Muscle of leg (tissue), 11 donors: Measurements from ENCODE around the gene BNC2. TPM values are rescaled to one million over a fixed set of nuclear protein-coding genes. Genes with fewer than 3 reads are reported as not detected.

Experiments used
- DNase-seq: peaks from one replicate; pipeline ENCODE4 v3.0.0; 2013
- H3K27ac ChIP-seq: one replicate; pipeline ENCODE4 v1.5.1; 2013; ENCODE audit warnings: mild to moderate bottlenecking, low read length, control low read depth
- H3K27me3 ChIP-seq: one replicate; pipeline ENCODE4 v1.6.1; 2013; ENCODE audit warnings: low read length; ENCODE audit not compliant: control insufficient read depth, insufficient read depth
- H3K36me3 ChIP-seq: one replicate; pipeline ENCODE4 v1.6.1; 2013; ENCODE audit warnings: low read length; ENCODE audit not compliant: control insufficient read depth, insufficient read depth
- H3K4me1 ChIP-seq: one replicate; pipeline ENCODE4 v1.6.1; 2013; ENCODE audit warnings: low read length; ENCODE audit not compliant: control insufficient read depth, insufficient read depth
- H3K4me3 ChIP-seq: one replicate; pipeline ENCODE4 v1.5.1; 2013; ENCODE audit warnings: low read length, control low read depth
- H3K9me3 ChIP-seq: replicated peaks from 2 replicates; pipeline ENCODE4 v1.6.1; 2013; ENCODE audit warnings: low read depth, low read length; ENCODE audit not compliant: control insufficient read depth
- WGBS: methylation state at CpG from one replicate; pipeline ENCODE4 v1.1.5; 2013; ENCODE audit warnings: missing lambda C conversion rate; ENCODE audit not compliant: insufficient coverage; 5-methylcytosine and 5-hydroxymethylcytosine counted together
- polyA plus RNA-seq, 8 donors: library from polyadenylated mRNA; unstranded; fragments of 120-200 nt; gene quantifications; one replicate each; pipeline versions ENCODE4 v1.2.1 to v1.2.3, GENCODE V29; 2013; ENCODE audit warnings: inconsistent platforms in 1 of 8, low replicate concordance in 1 of 8; ENCODE audit not compliant: insufficient read length in 8 of 8, insufficient read depth in 1 of 8
- total RNA-seq: library from RNA; stranded (reverse); fragments of 120-200 nt; gene quantifications from one replicate; pipeline ENCODE4 v1.2.4, GENCODE V29; 2013

The BNC2 gene
- total and polyA plus RNA-seq, 9 donors = 4.7 to 24.0 (median 7.6) TPM

GRCh38 chr9:16410601-16411280 is 459.7 kb downstream of the BNC2 start:
- no peaks in the 10 kb centered on the region for H3K27me3 ChIP-seq
- no peaks in the 10 kb centered on the region for H3K4me1 ChIP-seq

GRCh38 chr9:16407617-16408016 is 462.9 kb downstream of the BNC2 start:
- Histone ChIP-seq H3K9me3 (peaks cover under 1% of the 10 kb centered on the region), H3K27ac (no peak overlapping the region), H3K4me3 (no peak overlapping the region), H3K4me1 (no peaks in the 10 kb centered on the region), H3K36me3 (no peaks in the 10 kb centered on the region), H3K27me3 (no peaks in the 10 kb centered on the region)
- DNase-seq = no peak
- 86% methylated on average over 1 of the region's 2 CpGs for WGBS

More at GRCh38 chr9:16410601-16411280, 459.7 kb downstream of the BNC2 start:
- 100% methylated on average over 1 of the region's 7 CpGs for WGBS
- Histone ChIP-seq H3K36me3 (no peaks in the 10 kb centered on the region), H3K27ac (no peak overlapping the region), H3K4me3 (no peak overlapping the region), H3K9me3 (no peaks in the 10 kb centered on the region)
- no peak for DNase-seq

- Histone ChIP-seq H3K4me3 (no peak overlapping the region), H3K36me3 (no peaks in the 10 kb centered on the region), H3K27ac (no peak overlapping the region), H3K4me1 (no peaks in the 10 kb centered on the region), H3K9me3 (peaks cover 2% of the 10 kb centered on the region), H3K27me3 (no peaks in the 10 kb centered on the region)
- no peak for DNase-seq
- WGBS = 62% methylated on average over 7 of the region's 12 CpGs
Measured at GRCh38 chr9:16406526-16407225, 463.8 kb downstream of the BNC2 start.

GRCh38 chr9:16405421-16405820 is 465.0 kb downstream of the BNC2 start:
- H3K27ac ChIP-seq = no peak overlapping the region
- H3K9me3 ChIP-seq = peaks cover 2% of the 10 kb centered on the region
- H3K4me3 ChIP-seq = no peak overlapping the region
- H3K36me3 ChIP-seq = no peaks in the 10 kb centered on the region
- no peaks in the 10 kb centered on the region for H3K4me1 ChIP-seq
- WGBS = no CpG with 5 or more reads among the region's 3 CpGs
- H3K27me3 ChIP-seq = no peaks in the 10 kb centered on the region
- DNase-seq = no peak

- Histone ChIP-seq H3K27me3 (no peaks in the 10 kb centered on the region), H3K9me3 (peaks cover 2% of the 10 kb centered on the region), H3K4me3 (no peak overlapping the region), H3K27ac (no peak overlapping the region), H3K4me1 (no peaks in the 10 kb centered on the region), H3K36me3 (no peaks in the 10 kb centered on the region)
- peak; percentile 52 for DNase-seq
- 29% methylated on average over 1 of the region's 6 CpGs for WGBS
Measured at GRCh38 chr9:16401701-16402100, 468.8 kb downstream of the BNC2 start.

- Histone ChIP-seq H3K27ac (no peak overlapping the region), H3K4me1 (no peaks in the 10 kb centered on the region), H3K27me3 (no peaks in the 10 kb centered on the region), H3K4me3 (no peak overlapping the region), H3K36me3 (no peaks in the 10 kb centered on the region), H3K9me3 (peaks cover 2% of the 10 kb centered on the region)
- WGBS = 80% methylated on average over 3 of the region's 3 CpGs
- DNase-seq = no peak
Measured at GRCh38 chr9:16398691-16399090, 471.8 kb downstream of the BNC2 start.

- Histone ChIP-seq H3K36me3 (no peaks in the 10 kb centered on the region), H3K9me3 (no peaks in the 10 kb centered on the region), H3K27me3 (no peaks in the 10 kb centered on the region), H3K27ac (no peak overlapping the region), H3K4me1 (no peaks in the 10 kb centered on the region), H3K4me3 (no peak overlapping the region)
- no CpG with 5 or more reads among the region's 4 CpGs for WGBS
- DNase-seq = no peak
Measured at GRCh38 chr9:16396389-16396788, 474.1 kb downstream of the BNC2 start.

DNA sequence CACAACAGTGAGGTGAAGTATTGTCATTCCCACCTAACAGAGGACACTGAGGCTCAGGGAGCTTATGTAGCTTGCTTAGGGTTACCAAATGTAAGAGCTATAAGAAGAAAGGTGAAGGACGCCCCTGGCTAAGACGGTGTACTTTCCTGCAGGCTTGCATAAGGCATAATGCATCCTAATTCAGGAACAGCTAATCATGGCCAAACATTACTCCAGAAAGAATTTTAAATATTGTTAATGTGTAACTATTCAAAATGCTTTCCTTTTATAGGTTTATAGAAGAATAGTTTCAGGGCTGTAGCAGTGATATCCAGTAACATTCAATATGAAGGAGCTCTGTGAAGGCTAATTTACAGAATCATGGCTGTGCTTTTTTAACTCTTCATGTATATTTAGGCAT is 479.1 kb downstream of the BNC2 start:
- Histone ChIP-seq H3K36me3 (no peaks in the 10 kb centered on the region), H3K27me3 (no peaks in the 10 kb centered on the region), H3K4me3 (no peak overlapping the region), H3K9me3 (no peaks in the 10 kb centered on the region), H3K4me1 (no peaks in the 10 kb centered on the region), H3K27ac (no peak overlapping the region)
- no peak for DNase-seq
- WGBS = no CpG with 5 or more reads among the region's 2 CpGs

DNA sequence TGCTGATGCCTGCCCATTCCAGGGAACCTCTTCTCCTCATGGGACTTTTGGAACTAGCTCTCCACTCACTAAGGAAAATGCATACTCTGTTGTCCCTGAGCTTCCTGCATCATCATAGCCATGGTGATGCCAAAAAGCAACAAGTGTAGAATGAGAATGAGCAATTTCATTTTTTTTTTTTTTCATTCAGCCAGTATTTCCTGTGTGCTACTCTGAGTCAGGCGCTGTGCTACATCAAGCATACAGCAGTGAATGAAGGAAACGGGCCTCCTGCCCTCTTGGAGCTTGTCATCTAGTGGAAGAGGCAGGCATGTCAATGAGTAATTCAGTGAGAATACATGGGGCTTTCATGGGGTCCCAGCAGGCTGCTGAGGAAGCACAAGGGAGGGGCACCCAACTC is 483.1 kb downstream of the BNC2 start:
- Histone ChIP-seq H3K4me3 (no peak overlapping the region), H3K27ac (no peak overlapping the region), H3K36me3 (no peaks in the 10 kb centered on the region), H3K27me3 (no peaks in the 10 kb centered on the region), H3K9me3 (peaks cover 3% of the 10 kb centered on the region), H3K4me1 (peaks cover 2% of the 10 kb centered on the region)
- DNase-seq = no peak
- WGBS = 82% methylated on average over 1 of the region's 2 CpGs

DNA sequence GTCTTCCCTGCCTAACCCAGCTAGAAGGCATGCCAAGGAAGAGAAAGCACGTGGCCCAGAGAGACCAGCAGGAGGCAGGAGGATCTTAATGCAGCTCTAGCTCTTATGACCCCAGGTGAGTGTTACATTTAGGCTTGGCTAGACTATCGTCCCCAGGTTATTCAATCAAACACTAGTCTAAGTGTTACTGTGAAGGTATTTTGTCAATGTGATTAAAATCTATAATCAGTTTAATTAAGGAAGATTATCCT is 483.7 kb downstream of the BNC2 start:
- no CpG with 5 or more reads among the region's 2 CpGs for WGBS
- Histone ChIP-seq H3K4me1 (peaks cover 2% of the 10 kb centered on the region), H3K36me3 (no peaks in the 10 kb centered on the region), H3K4me3 (no peak overlapping the region), H3K27me3 (no peaks in the 10 kb centered on the region), H3K27ac (no peak overlapping the region), H3K9me3 (peaks cover 3% of the 10 kb centered on the region)
- DNase-seq = no peak
